ENCODE results near the gene LRRC10.

DNA sequence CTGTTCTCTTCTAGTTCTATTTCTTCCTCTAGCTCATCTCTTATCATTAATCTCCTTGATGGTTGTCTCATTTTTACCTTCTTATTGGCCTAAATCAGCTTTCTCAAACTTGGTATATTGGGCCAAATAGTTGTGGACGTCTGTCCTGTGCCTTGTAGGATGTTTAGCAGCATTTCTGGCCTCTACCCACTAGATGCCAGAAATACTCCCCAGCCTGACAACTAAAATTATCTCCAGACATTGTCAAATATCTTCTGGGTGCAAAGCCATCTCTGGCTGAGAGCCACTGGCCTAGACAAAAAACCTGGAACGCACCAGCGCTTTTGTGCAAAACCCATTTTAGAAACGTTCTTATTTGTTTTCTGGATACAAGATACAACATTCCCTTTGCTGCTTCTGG lies 38.8 kb upstream of the LRRC10 start:
- TF ChIP-seq, protein P1, sequence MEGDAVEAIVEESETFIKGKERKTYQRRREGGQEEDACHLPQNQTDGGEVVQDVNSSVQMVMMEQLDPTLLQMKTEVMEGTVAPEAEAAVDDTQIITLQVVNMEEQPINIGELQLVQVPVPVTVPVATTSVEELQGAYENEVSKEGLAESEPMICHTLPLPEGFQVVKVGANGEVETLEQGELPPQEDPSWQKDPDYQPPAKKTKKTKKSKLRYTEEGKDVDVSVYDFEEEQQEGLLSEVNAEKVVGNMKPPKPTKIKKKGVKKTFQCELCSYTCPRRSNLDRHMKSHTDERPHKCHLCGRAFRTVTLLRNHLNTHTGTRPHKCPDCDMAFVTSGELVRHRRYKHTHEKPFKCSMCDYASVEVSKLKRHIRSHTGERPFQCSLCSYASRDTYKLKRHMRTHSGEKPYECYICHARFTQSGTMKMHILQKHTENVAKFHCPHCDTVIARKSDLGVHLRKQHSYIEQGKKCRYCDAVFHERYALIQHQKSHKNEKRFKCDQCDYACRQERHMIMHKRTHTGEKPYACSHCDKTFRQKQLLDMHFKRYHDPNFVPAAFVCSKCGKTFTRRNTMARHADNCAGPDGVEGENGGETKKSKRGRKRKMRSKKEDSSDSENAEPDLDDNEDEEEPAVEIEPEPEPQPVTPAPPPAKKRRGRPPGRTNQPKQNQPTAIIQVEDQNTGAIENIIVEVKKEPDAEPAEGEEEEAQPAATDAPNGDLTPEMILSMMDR (IDR thresholded peaks at IDR 0.05; ENCODE audit: insufficient read depth, low read length) = no peak
- TF ChIP-seq POLR2AphosphoS5 (IDR thresholded peaks at IDR 0.05; ENCODE audit: low read depth) (no peak), GABPA (IDR thresholded peaks at IDR 0.05; ENCODE audit: low read depth) (no peak), SPI1 (IDR thresholded peaks at IDR 0.05; ENCODE audit: borderline replicate concordance, low read depth) (no peak)
- TF ChIP-seq, protein P2, sequence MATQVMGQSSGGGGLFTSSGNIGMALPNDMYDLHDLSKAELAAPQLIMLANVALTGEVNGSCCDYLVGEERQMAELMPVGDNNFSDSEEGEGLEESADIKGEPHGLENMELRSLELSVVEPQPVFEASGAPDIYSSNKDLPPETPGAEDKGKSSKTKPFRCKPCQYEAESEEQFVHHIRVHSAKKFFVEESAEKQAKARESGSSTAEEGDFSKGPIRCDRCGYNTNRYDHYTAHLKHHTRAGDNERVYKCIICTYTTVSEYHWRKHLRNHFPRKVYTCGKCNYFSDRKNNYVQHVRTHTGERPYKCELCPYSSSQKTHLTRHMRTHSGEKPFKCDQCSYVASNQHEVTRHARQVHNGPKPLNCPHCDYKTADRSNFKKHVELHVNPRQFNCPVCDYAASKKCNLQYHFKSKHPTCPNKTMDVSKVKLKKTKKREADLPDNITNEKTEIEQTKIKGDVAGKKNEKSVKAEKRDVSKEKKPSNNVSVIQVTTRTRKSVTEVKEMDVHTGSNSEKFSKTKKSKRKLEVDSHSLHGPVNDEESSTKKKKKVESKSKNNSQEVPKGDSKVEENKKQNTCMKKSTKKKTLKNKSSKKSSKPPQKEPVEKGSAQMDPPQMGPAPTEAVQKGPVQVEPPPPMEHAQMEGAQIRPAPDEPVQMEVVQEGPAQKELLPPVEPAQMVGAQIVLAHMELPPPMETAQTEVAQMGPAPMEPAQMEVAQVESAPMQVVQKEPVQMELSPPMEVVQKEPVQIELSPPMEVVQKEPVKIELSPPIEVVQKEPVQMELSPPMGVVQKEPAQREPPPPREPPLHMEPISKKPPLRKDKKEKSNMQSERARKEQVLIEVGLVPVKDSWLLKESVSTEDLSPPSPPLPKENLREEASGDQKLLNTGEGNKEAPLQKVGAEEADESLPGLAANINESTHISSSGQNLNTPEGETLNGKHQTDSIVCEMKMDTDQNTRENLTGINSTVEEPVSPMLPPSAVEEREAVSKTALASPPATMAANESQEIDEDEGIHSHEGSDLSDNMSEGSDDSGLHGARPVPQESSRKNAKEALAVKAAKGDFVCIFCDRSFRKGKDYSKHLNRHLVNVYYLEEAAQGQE (IDR thresholded peaks at IDR 0.05; ENCODE audit: insufficient replicate concordance, low read depth) = no peak

Measured in HL-60 (cell line).